Lower lobe of right lung (tissue), 2 donors: Measurements from ENCODE around the gene STK24. TPM values are rescaled to one million over a fixed set of nuclear protein-coding genes. Genes with fewer than 3 reads are reported as not detected.

Experiments
- ATAC-seq, 2 donors: fragments of 200-7000 bp; cut with Tn5 transposase; one replicate each; pipeline ENCODE4 v1.9.1; 2020 to 2022; ENCODE audit warnings: mild to moderate bottlenecking in 2 of 2, moderate library complexity in 2 of 2
- DNase-seq: peaks from one replicate; pipeline ENCODE4 v3.0.0-alpha.2; 2020
- H3K27ac ChIP-seq: fragments of 200-600 bp; one replicate; pipeline ENCODE4 v1.8.0; 2022
- H3K27me3 ChIP-seq: fragments of 200-600 bp; one replicate; pipeline ENCODE4 v1.8.0; 2022; ENCODE audit warnings: low read depth
- H3K36me3 ChIP-seq: fragments of 200-600 bp; one replicate; pipeline ENCODE4 v1.8.0; 2022; ENCODE audit warnings: mild to moderate bottlenecking
- H3K4me1 ChIP-seq: fragments of 200-600 bp; one replicate; pipeline ENCODE4 v1.8.0; 2022
- H3K4me3 ChIP-seq: fragments of 200-600 bp; one replicate; pipeline ENCODE4 v1.8.0; 2022; ENCODE audit warnings: mild to moderate bottlenecking
- H3K9me3 ChIP-seq: fragments of 200-600 bp; one replicate; pipeline ENCODE4 v1.8.0; 2022
- CTCF ChIP-seq: fragments of 200-600 bp; IDR thresholded peaks from one replicate; pipeline ENCODE4 v1.8.0; 2022; ENCODE audit warnings: antibody characterized with exemption, mild to moderate bottlenecking
- intact Hi-C: fragments of 100-400 bp; cut with DNase I; formaldehyde crosslinking; loops from one replicate; pipeline ENCODE4 v1.11.0; 2022
- total RNA-seq: library from RNA; stranded (reverse); fragmentation: NEBNext Ultra II Directional; extraction: Animal tissue kit (Norgen Biotek cat#: 25700); gene quantifications from one replicate; pipeline ENCODE4 v1.2.1, GENCODE V29; 2021
- donor health status: DM: no; HTN: yes; CAD: no; lungs with severe emphysema.

Gene STK24
- total RNA-seq, 1 donor from 2014 or later, result 94.5 TPM

- H3K4me3 ChIP-seq, result no peak overlapping the region
- intact Hi-C loops, result loop anchor here (10.0 kb wide), 1 partner anchor 103 kb away; the partner anchor contains the start of gene STK24
- peak; percentile 68 to 76 for ATAC-seq
- no peak for TF ChIP-seq CTCF
- no peaks in the 10 kb centered on the region for H3K27me3 ChIP-seq
- H3K9me3 ChIP-seq, result no peaks in the 10 kb centered on the region
- peaks cover 21% of the 10 kb centered on the region for H3K4me1 ChIP-seq
- H3K27ac ChIP-seq, result no peak overlapping the region
- H3K36me3 ChIP-seq, result peaks cover 67% of the 10 kb centered on the region
- peak; percentile 63 for DNase-seq
These were observed 105.0 kb downstream of the STK24 start for GRCh38 chr13:98471934-98472333.

GRCh38 chr13:98470920-98471319 is 106.0 kb downstream of the STK24 start:
- intact Hi-C loops, result loop anchor here (10.0 kb wide), 1 partner anchor 104 kb away; the partner anchor contains the start of gene STK24
- H3K27ac ChIP-seq, result no peak overlapping the region
- no peaks in the 10 kb centered on the region for H3K27me3 ChIP-seq
- DNase-seq, result no peak
- H3K9me3 ChIP-seq, result no peaks in the 10 kb centered on the region
- ATAC-seq, result no peak
- H3K4me3 ChIP-seq, result no peak overlapping the region
- TF ChIP-seq CTCF, result no peak
- peaks cover 76% of the 10 kb centered on the region for H3K36me3 ChIP-seq
- H3K4me1 ChIP-seq, result peaks cover 11% of the 10 kb centered on the region

GRCh38 chr13:98468929-98469328 is 108.0 kb downstream of the STK24 start:
- no peak overlapping the region for H3K27ac ChIP-seq
- no peak overlapping the region for H3K4me3 ChIP-seq
- ATAC-seq (no peak), DNase-seq (no peak)
- no peaks in the 10 kb centered on the region for H3K9me3 ChIP-seq
- peaks cover 81% of the 10 kb centered on the region for H3K36me3 ChIP-seq
- peaks cover 4% of the 10 kb centered on the region for H3K4me1 ChIP-seq
- no peak for TF ChIP-seq CTCF
- intact Hi-C loops, result no loop called here
- no peaks in the 10 kb centered on the region for H3K27me3 ChIP-seq

- H3K36me3 ChIP-seq, result peaks cover 81% of the 10 kb centered on the region
- intact Hi-C loops, result no loop called here
These were observed 108.5 kb downstream of the STK24 start for GRCh38 chr13:98468361-98468760.

GRCh38 chr13:98467263-98467985 is 109.5 kb downstream of the STK24 start:
- ATAC-seq (no peak), DNase-seq (no peak)
- Histone ChIP-seq H3K4me3 (no peak overlapping the region), H3K27ac (no peak overlapping the region), H3K9me3 (no peaks in the 10 kb centered on the region), H3K36me3 (peaks cover 89% of the 10 kb centered on the region), H3K27me3 (no peaks in the 10 kb centered on the region), H3K4me1 (peaks cover 4% of the 10 kb centered on the region)
- no peak for TF ChIP-seq CTCF
- intact Hi-C loops, result no loop called here

More at GRCh38 chr13:98468361-98468760, 108.5 kb downstream of the STK24 start:
- DNase-seq (no peak), ATAC-seq (no peak)
- H3K4me1 ChIP-seq, result peaks cover 4% of the 10 kb centered on the region
- no peak overlapping the region for H3K4me3 ChIP-seq
- no peaks in the 10 kb centered on the region for H3K9me3 ChIP-seq
- H3K27ac ChIP-seq, result no peak overlapping the region
- no peaks in the 10 kb centered on the region for H3K27me3 ChIP-seq
- no peak for TF ChIP-seq CTCF
